Activated CD4-positive, alpha-beta T cell treated with anti-CD3 and anti-CD28 coated beads, Interleukin-2, amount 50 U/mL, for 16 hours (primary cell): ENCODE measurements around the gene SLAMF6.
A peak's percentile ranks its signal among the peaks of the same experiment; 100 is the strongest.
"Not testable (repeated sequence)": the region's sequence is repeated elsewhere in the genome, so short reads cannot be mapped to it uniquely, and the experiment has no call there.

Experiments
- DNase-seq: peaks from one replicate; pipeline ENCODE4 v3.0.0-alpha.2; 2020

Gene SLAMF6

GRCh38 chr1:160541622-160542302, 18.7 kb upstream of the SLAMF6 start:
- DNase-seq: no peak

GRCh38 chr1:160540859-160541233, 17.8 kb upstream of the SLAMF6 start:
- DNase-seq: no peak

- DNase-seq: peak; percentile 71
Measured at GRCh38 chr1:160539990-160540858, 17.2 kb upstream of the SLAMF6 start.

GRCh38 chr1:160539684-160539989, 16.6 kb upstream of the SLAMF6 start:
- DNase-seq: no peak

GRCh38 chr1:160538985-160539651, 16.1 kb upstream of the SLAMF6 start:
- no peak for DNase-seq

GRCh38 chr1:160537714-160538665, 14.9 kb upstream of the SLAMF6 start:
- no peak for DNase-seq

- DNase-seq: no peak
Measured at GRCh38 chr1:160534823-160535605, 12.0 kb upstream of the SLAMF6 start.

- DNase-seq: not testable (repeated sequence)
Measured at GRCh38 chr1:160532557-160532813, 9.4 kb upstream of the SLAMF6 start.

- not testable (repeated sequence) for DNase-seq
Measured at GRCh38 chr1:160531809-160532556, 8.9 kb upstream of the SLAMF6 start.

- DNase-seq: not testable (repeated sequence)
Measured at GRCh38 chr1:160529401-160529952, 6.4 kb upstream of the SLAMF6 start.

- DNase-seq: not testable (repeated sequence)
Measured at GRCh38 chr1:160523789-160524188, 734 bp upstream of the SLAMF6 start.

- DNase-seq: no peak
Measured at GRCh38 chr1:160522136-160522535, 919 bp downstream of the SLAMF6 start.

GRCh38 chr1:160521554-160521953, 1.5 kb downstream of the SLAMF6 start:
- no peak for DNase-seq

GRCh38 chr1:160520999-160521398, 2.1 kb downstream of the SLAMF6 start:
- DNase-seq: no peak

GRCh38 chr1:160520582-160520981, 2.5 kb downstream of the SLAMF6 start:
- DNase-seq: no peak

- peak; percentile 76 for DNase-seq
Measured at GRCh38 chr1:160519642-160520435, 3.2 kb downstream of the SLAMF6 start.

- DNase-seq: not testable (repeated sequence)
Measured at GRCh38 chr1:160517519-160517918, 5.5 kb downstream of the SLAMF6 start.

- not testable (repeated sequence) for DNase-seq
Measured at GRCh38 chr1:160515908-160516307, 7.1 kb downstream of the SLAMF6 start.

- DNase-seq: no peak
Measured at GRCh38 chr1:160504651-160505050, 18.4 kb downstream of the SLAMF6 start.

- DNase-seq: no peak
Measured at GRCh38 chr1:160503087-160503486, 20.0 kb downstream of the SLAMF6 start.
